Stimulated activated CD4-positive, alpha-beta T cell treated with anti-CD3 and anti-CD28 coated beads, TNF-alpha, amount 100 ng/mL, for 4 hours (primary cell): Measurements from ENCODE around the gene OR6X1.
A peak's percentile ranks its signal among the peaks of the same experiment; 100 is the strongest.
"Not testable (repeated sequence)": the region's sequence is repeated elsewhere in the genome, so short reads cannot be mapped to it uniquely, and the experiment has no call there.

Experiments used
- DNase-seq, 3 experiments: peaks; one replicate each; pipeline ENCODE4 v3.0.0-alpha.2; 2020; ENCODE audit warnings: low read depth in 3 of 3

The OR6X1 gene

GRCh38 chr11:123753110-123753509 is 1.2 kb downstream of the OR6X1 start:
- DNase-seq: no peak

GRCh38 chr11:123751781-123752180 is 2.5 kb downstream of the OR6X1 start:
- no peak for DNase-seq

- not testable (repeated sequence) for DNase-seq
Measured at GRCh38 chr11:123748349-123748748, 6.0 kb downstream of the OR6X1 start.

- DNase-seq: no peak
Measured at GRCh38 chr11:123745764-123746451, 8.4 kb downstream of the OR6X1 start.

GRCh38 chr11:123742724-123743120 is 11.6 kb downstream of the OR6X1 start:
- no peak for DNase-seq

- no peak for DNase-seq
Measured at GRCh38 chr11:123742031-123742723, 12.1 kb downstream of the OR6X1 start.

GRCh38 chr11:123741159-123742030 is 12.9 kb downstream of the OR6X1 start, which contains the start of gene ZNF202:
Gene ZNF202, minus strand, starts transcription at chr11:123741660. Its CDS starts 10,772 bp downstream, at chr11:123730888.
- peak; percentile 83 to 85 (median 84) for DNase-seq

GRCh38 chr11:123740787-123741158 is 13.5 kb downstream of the OR6X1 start:
- no peak for DNase-seq

- no peak for DNase-seq
Measured at GRCh38 chr11:123738374-123738773, 15.9 kb downstream of the OR6X1 start.

- DNase-seq: no peak
Measured at GRCh38 chr11:123736769-123737168, 17.5 kb downstream of the OR6X1 start.

GRCh38 chr11:123729602-123730001 is 24.7 kb downstream of the OR6X1 start:
- no peak for DNase-seq

GRCh38 chr11:123725995-123726655 is 28.2 kb downstream of the OR6X1 start:
- DNase-seq: no peak

- no peak for DNase-seq
Measured at GRCh38 chr11:123719452-123719851, 34.9 kb downstream of the OR6X1 start.

GRCh38 chr11:123718469-123718868 is 35.8 kb downstream of the OR6X1 start:
- DNase-seq: no peak

GRCh38 chr11:123718063-123718462 is 36.3 kb downstream of the OR6X1 start:
- no peak for DNase-seq

- DNase-seq: not testable (repeated sequence)
Measured at GRCh38 chr11:123712627-123713026, 41.7 kb downstream of the OR6X1 start.

GRCh38 chr11:123707606-123708205 is 46.6 kb downstream of the OR6X1 start:
- peak in 2 of 3 experiments; percentile 12 to 20 for DNase-seq

- no peak for DNase-seq
Measured at GRCh38 chr11:123707206-123707605, 47.1 kb downstream of the OR6X1 start.

- no peak for DNase-seq
Measured at GRCh38 chr11:123704341-123704740, 50.0 kb downstream of the OR6X1 start.
